PC-3 (cell line): ENCODE results near the gene ERH.

Experiments used
- EZH2 ChIP-seq: fragments of 300-600 bp; sonication (generic); IDR thresholded peaks from one replicate; pipeline ENCODE4 v1.6.1; 2017; ENCODE audit warnings: antibody characterized with exemption, mild to moderate bottlenecking, low read length; ENCODE audit not compliant: unreplicated experiment
- EZH2phosphoT487 ChIP-seq: fragments of 300-600 bp; sonication (generic); IDR thresholded peaks from 2 replicates; pipeline ENCODE4 v1.6.1; 2018; ENCODE audit warnings: mild to moderate bottlenecking, antibody characterized with exemption, low read length, borderline replicate concordance
- TF ChIP-seq, protein P1 (sequence below): fragments of 300-600 bp; sonication (generic); conservative IDR thresholded peaks from 2 replicates; pipeline ENCODE4 v1.5.1; 2017; ENCODE audit warnings: antibody characterized with exemption, low read depth, mild to moderate bottlenecking, low read length

GRCh38 chr14:69351385-69351784, 46.7 kb downstream of the ERH start:
- TF ChIP-seq, protein P1, sequence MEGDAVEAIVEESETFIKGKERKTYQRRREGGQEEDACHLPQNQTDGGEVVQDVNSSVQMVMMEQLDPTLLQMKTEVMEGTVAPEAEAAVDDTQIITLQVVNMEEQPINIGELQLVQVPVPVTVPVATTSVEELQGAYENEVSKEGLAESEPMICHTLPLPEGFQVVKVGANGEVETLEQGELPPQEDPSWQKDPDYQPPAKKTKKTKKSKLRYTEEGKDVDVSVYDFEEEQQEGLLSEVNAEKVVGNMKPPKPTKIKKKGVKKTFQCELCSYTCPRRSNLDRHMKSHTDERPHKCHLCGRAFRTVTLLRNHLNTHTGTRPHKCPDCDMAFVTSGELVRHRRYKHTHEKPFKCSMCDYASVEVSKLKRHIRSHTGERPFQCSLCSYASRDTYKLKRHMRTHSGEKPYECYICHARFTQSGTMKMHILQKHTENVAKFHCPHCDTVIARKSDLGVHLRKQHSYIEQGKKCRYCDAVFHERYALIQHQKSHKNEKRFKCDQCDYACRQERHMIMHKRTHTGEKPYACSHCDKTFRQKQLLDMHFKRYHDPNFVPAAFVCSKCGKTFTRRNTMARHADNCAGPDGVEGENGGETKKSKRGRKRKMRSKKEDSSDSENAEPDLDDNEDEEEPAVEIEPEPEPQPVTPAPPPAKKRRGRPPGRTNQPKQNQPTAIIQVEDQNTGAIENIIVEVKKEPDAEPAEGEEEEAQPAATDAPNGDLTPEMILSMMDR, result no peak
- TF ChIP-seq EZH2 (no peak), EZH2phosphoT487 (no peak)
